HPDE6-E6E7 (cell line): Measurements from ENCODE around the gene GPR107.

Experiments used
- DNase-seq: peaks from one replicate; pipeline ENCODE4 v3.0.0; 2011; ENCODE audit warnings: missing footprints; ENCODE audit errors: extremely low spot score

The GPR107 gene

GRCh38 chr9:130110166-130110565, 56.5 kb downstream of the GPR107 start:
- DNase-seq = no peak

- DNase-seq = no peak
Measured at GRCh38 chr9:130110596-130111021, 56.9 kb downstream of the GPR107 start.

GRCh38 chr9:130111786-130112537, 58.3 kb downstream of the GPR107 start:
- DNase-seq = no peak

GRCh38 chr9:130112538-130113151, 58.9 kb downstream of the GPR107 start:
- no peak for DNase-seq

- no peak for DNase-seq
Measured at GRCh38 chr9:130114741-130115140, 61.0 kb downstream of the GPR107 start.

- DNase-seq = no peak
Measured at GRCh38 chr9:130116346-130116745, 62.6 kb downstream of the GPR107 start.

- DNase-seq = no peak
Measured at GRCh38 chr9:130117376-130117775, 63.7 kb downstream of the GPR107 start.

GRCh38 chr9:130117816-130118632, 64.3 kb downstream of the GPR107 start:
- DNase-seq = no peak

GRCh38 chr9:130118841-130119518, 65.3 kb downstream of the GPR107 start:
- no peak for DNase-seq

- no peak for DNase-seq
Measured at GRCh38 chr9:130119519-130120298, 66.0 kb downstream of the GPR107 start.

GRCh38 chr9:130120299-130120587, 66.5 kb downstream of the GPR107 start:
- no peak for DNase-seq

GRCh38 chr9:130120832-130121231, 67.1 kb downstream of the GPR107 start:
- DNase-seq = no peak

- no peak for DNase-seq
Measured at GRCh38 chr9:130122456-130122855, 68.8 kb downstream of the GPR107 start.

- DNase-seq = no peak
Measured at GRCh38 chr9:130124085-130124860, 70.6 kb downstream of the GPR107 start.

- no peak for DNase-seq
Measured at GRCh38 chr9:130126721-130127433, 73.2 kb downstream of the GPR107 start.

GRCh38 chr9:130128251-130128650, 74.5 kb downstream of the GPR107 start:
- DNase-seq = no peak

- no peak for DNase-seq
Measured at GRCh38 chr9:130128733-130129431, 75.2 kb downstream of the GPR107 start.

GRCh38 chr9:130129432-130130061, 75.8 kb downstream of the GPR107 start:
- DNase-seq = no peak

GRCh38 chr9:130132746-130133145, 79.0 kb downstream of the GPR107 start:
- DNase-seq = no peak
